ENCODE results near the gene NFATC3.

DNA sequence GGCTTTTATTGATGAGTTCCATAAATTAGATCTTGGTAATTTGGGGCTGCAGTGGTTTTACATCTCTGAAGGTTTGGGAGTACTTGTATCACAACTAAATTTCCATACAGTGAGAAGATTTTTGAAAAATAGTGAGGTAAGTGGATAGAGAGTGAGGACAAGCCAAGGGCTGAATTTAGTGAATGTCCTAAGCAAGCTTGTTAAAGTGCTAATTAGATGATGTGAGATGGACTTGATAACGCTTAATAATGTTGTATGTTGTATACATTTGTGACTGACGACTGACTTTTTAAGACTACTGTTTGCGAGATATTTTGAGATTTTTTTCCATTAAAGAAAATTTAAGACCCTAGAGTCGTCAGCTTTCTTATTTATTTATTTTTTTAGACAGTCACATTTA lies 3.9 kb downstream of the NFATC3 start:
- no peak for TF ChIP-seq POLR2A (IDR thresholded peaks at IDR 0.05)
- no peak for TF ChIP-seq CTCF (IDR thresholded peaks at IDR 0.05)

Data from sigmoid colon (tissue), 3 donors.